ENCODE measurements around the gene NLGN1. TPM values are rescaled to one million over a fixed set of nuclear protein-coding genes. Genes with fewer than 3 reads are reported as not detected.

NLGN1 gene
- total and polyA plus RNA-seq, 2 of the 8 experiments (the other 6 are each of a cell fraction or from before 2014, with no cell fraction given) = 7.8 to 14.8 TPM

- Histone ChIP-seq H2BK120ac (replicated peaks; ENCODE audit: low read depth, low read length) (no peak overlapping the region), H3K18ac (ENCODE audit: extremely low read depth, low read length) (no peak overlapping the region), H2BK5ac (ENCODE audit: low read depth, low read length) (no peak overlapping the region), H3K9me3 (ENCODE audit: insufficient read depth in 2 of 2, low read depth in 1 of 2, low read length in 1 of 2) (no peaks in the 10 kb centered on the region), H3K4me2 (ENCODE audit: insufficient read depth in 1 of 2, low read depth in 2 of 2, low read length in 2 of 2) (peak overlapping the region; percentile 21 to 33; a peak in 2 of 4 replicates), H3K27me3 (replicated peaks in 1 of 4; ENCODE audit: control insufficient read depth in 3 of 4, extremely low read depth in 1 of 4, insufficient read depth in 3 of 4, low read length in 3 of 4) (no peaks in the 10 kb centered on the region), H2BK12ac (ENCODE audit: low read depth, low read length) (no peak overlapping the region), H3K4me1 (replicated peaks in 1 of 4; ENCODE audit: control insufficient read depth in 3 of 4, insufficient read depth in 4 of 4, low read length in 3 of 4) (peaks cover 0 to 11% (median 4%) of the 10 kb centered on the region in 4 experiments; a peak in 2 of 7 replicates), H4K20me1 (replicated peaks in 1 of 2; ENCODE audit: control insufficient read depth in 1 of 2, insufficient read depth in 2 of 2, low read length in 2 of 2) (no peaks in the 10 kb centered on the region), H2AFZ (ENCODE audit: low read length) (no peak overlapping the region), H3K56ac (replicated peaks; ENCODE audit: insufficient read length, low read depth, low read length) (no peak overlapping the region), H2BK20ac (ENCODE audit: low read length) (no peak overlapping the region), H3K23ac (ENCODE audit: insufficient read length) (no peak overlapping the region), H4K8ac (ENCODE audit: extremely low read depth, insufficient read depth, low read length) (no peak overlapping the region), H3K4me3 (ENCODE audit: extremely low read depth in 1 of 4, insufficient read depth in 2 of 4, low read depth in 3 of 4, low read length in 4 of 4) (no peak overlapping the region; a peak in 1 of 8 replicates), H3K4ac (replicated peaks; ENCODE audit: insufficient read length, low read depth, low read length) (no peak overlapping the region), H2BK15ac (ENCODE audit: low read length) (no peak overlapping the region), H3K36me3 (ENCODE audit: control insufficient read depth in 2 of 4, insufficient read depth in 4 of 4, low read length in 3 of 4) (no peaks in the 10 kb centered on the region), H3K79me1 (ENCODE audit: low read depth, low read length) (no peaks in the 10 kb centered on the region), H2AK5ac (ENCODE audit: low read depth, low read length) (no peak overlapping the region), H3K9ac (replicated peaks in 1 of 4; ENCODE audit: extremely low read depth in 1 of 4, low read depth in 3 of 4, low read length in 3 of 4) (no peak overlapping the region), H3K27ac (ENCODE audit: low read depth, low read length) (no peak overlapping the region), H4K91ac (replicated peaks; ENCODE audit: insufficient read length, low read length) (no peak overlapping the region), H3K79me2 (ENCODE audit: control insufficient read depth in 1 of 2, insufficient read depth in 2 of 2, low read length in 2 of 2) (no peaks in the 10 kb centered on the region), H3K14ac (ENCODE audit: insufficient read length) (no peak overlapping the region), H3K23me2 (ENCODE audit: low read depth, low read length) (no peaks in the 10 kb centered on the region; the same call in 1 of the 2 replicates), H4K5ac (ENCODE audit: insufficient read length, low read depth, low read length) (no peak overlapping the region)
- POLR2A ChIA-PET (ENCODE audit: partially characterized antibody) = no interaction called here
- FAIRE-seq = no peak
- DNase-seq (ENCODE audit: low read depth in 1 of 2, low spot score in 2 of 2) = no peak
- CTCF ChIA-PET (ENCODE audit: partially characterized antibody) = interaction anchor here (0.9 kb wide), 1 partner anchor 109 kb away, joined by 3 read pairs; no protein-coding TSS in a partner anchor
- TF ChIP-seq FOSL1 (IDR thresholded peaks at IDR 0.05; ENCODE audit: insufficient read depth, low read depth, low read length) (no peak), CBX8 (IDR thresholded peaks at IDR 0.05; ENCODE audit: borderline replicate concordance, low read depth, low read length) (no peak), PHF8 (conservative IDR thresholded peaks at IDR 0.05; ENCODE audit: low read depth, low read length) (no peak), TAF1 (IDR thresholded peaks at IDR 0.05; ENCODE audit: low read depth, low read length) (no peak), MAFK (IDR thresholded peaks at IDR 0.05; ENCODE audit: low read depth, low read length) (peak; percentile 35; the same call in 1 of the 2 replicates)
- TF ChIP-seq, protein P1, sequence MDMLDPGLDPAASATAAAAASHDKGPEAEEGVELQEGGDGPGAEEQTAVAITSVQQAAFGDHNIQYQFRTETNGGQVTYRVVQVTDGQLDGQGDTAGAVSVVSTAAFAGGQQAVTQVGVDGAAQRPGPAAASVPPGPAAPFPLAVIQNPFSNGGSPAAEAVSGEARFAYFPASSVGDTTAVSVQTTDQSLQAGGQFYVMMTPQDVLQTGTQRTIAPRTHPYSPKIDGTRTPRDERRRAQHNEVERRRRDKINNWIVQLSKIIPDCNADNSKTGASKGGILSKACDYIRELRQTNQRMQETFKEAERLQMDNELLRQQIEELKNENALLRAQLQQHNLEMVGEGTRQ (IDR thresholded peaks at IDR 0.05; ENCODE audit: low read length) = no peak
- WGBS, 2 experiments (ENCODE audit: extremely low coverage in 1 of 2, insufficient coverage in 1 of 2, insufficient read length in 1 of 2, insufficient replicate concordance in 2 of 2, low coverage in 1 of 2, low lambda C conversion rate in 2 of 2, missing lambda C conversion rate in 1 of 2) = 62% methylated on average over 7 of the region's 7 CpGs; no CpG with 5 or more reads in 1 of the 2 experiments
These were observed 704.7 kb downstream of the NLGN1 start for GRCh38 chr3:174102274-174102673.
